ENCODE results near the gene NUCB1. TPM values are rescaled to one million over a fixed set of nuclear protein-coding genes. Genes with fewer than 3 reads are reported as not detected.

NUCB1 gene
- polyA plus RNA-seq, 1 donor (not counting 4 experiments of a cell fraction or from before 2014, with no cell fraction given): 44.3 TPM

DNA sequence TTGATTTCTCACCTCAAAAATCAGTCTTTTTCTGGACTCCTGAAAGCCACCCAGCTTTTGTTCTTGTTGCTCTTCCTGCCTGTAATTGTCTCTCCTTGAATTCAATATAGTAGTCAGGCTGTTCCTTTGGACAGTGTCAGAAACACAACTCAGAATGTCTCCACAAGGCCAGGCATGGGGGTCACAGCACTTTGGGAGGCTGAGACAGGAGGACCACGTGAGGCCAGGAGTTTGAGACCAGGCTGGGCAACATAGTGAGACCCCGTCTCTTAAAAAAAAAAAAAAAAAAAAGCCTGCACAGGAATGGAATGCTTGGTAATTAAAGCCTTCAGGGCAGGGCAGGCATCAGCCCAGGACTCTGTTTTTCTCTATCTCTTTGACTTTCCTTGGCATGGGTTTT, 45.7 kb downstream of the NUCB1 start:
- no peak overlapping the region for H3K4me3 ChIP-seq (ENCODE audit: control insufficient read depth in 2 of 3, extremely low read depth in 1 of 3, insufficient read depth in 2 of 3, low read depth in 1 of 3, low read length in 3 of 3)
- H3K9me1 ChIP-seq (ENCODE audit: control insufficient read depth, extremely low read depth, insufficient read depth, low read length): no peaks in the 10 kb centered on the region
- no peak for TF ChIP-seq EZH2 (IDR thresholded peaks at IDR 0.05; ENCODE audit: low read length)
- TF ChIP-seq, protein P1, sequence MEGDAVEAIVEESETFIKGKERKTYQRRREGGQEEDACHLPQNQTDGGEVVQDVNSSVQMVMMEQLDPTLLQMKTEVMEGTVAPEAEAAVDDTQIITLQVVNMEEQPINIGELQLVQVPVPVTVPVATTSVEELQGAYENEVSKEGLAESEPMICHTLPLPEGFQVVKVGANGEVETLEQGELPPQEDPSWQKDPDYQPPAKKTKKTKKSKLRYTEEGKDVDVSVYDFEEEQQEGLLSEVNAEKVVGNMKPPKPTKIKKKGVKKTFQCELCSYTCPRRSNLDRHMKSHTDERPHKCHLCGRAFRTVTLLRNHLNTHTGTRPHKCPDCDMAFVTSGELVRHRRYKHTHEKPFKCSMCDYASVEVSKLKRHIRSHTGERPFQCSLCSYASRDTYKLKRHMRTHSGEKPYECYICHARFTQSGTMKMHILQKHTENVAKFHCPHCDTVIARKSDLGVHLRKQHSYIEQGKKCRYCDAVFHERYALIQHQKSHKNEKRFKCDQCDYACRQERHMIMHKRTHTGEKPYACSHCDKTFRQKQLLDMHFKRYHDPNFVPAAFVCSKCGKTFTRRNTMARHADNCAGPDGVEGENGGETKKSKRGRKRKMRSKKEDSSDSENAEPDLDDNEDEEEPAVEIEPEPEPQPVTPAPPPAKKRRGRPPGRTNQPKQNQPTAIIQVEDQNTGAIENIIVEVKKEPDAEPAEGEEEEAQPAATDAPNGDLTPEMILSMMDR (optimal IDR thresholded peaks at IDR 0.05 in 1 of 3, IDR thresholded peaks at IDR 0.05 in 1 of 3, conservative IDR thresholded peaks at IDR 0.05 in 1 of 3; ENCODE audit: extremely low read depth in 1 of 3, insufficient read depth in 2 of 3, low read length in 3 of 3): no peak
- no peaks in the 10 kb centered on the region for H3K36me3 ChIP-seq (ENCODE audit: control insufficient read depth in 2 of 2, extremely low read depth in 1 of 2, insufficient read depth in 2 of 2, low read length in 2 of 2)
- H3K4me1 ChIP-seq (ENCODE audit: control insufficient read depth, extremely low read depth, insufficient read depth, low read length): no peaks in the 10 kb centered on the region
- no peak overlapping the region for H3K9ac ChIP-seq (ENCODE audit: control insufficient read depth, extremely low read depth, insufficient read depth, low read length)
- FAIRE-seq: no peak
- H2AFZ ChIP-seq (ENCODE audit: control insufficient read depth, low read length): no peak overlapping the region
- dilution Hi-C loops (cut with MboI; ENCODE audit: extremely low pct_ligation_motif_present, low sequenced_read_pairs): no loop called here
- no peak overlapping the region for H3K4me2 ChIP-seq (ENCODE audit: control insufficient read depth, extremely low read depth, insufficient read depth, low read depth, low read length)
- H3K27ac ChIP-seq (ENCODE audit: control insufficient read depth, insufficient read depth, low read length): no peak overlapping the region
- H3K27me3 ChIP-seq (ENCODE audit: control insufficient read depth, extremely low read depth, insufficient read depth, low read length): no peaks in the 10 kb centered on the region
- DNase-seq (ENCODE audit: low read depth, low spot score): no peak
- H3K79me2 ChIP-seq (ENCODE audit: control insufficient read depth, insufficient read depth, low read length): no peaks in the 10 kb centered on the region
- no peaks in the 10 kb centered on the region for H3K9me3 ChIP-seq (ENCODE audit: control insufficient read depth, low read depth, low read length)
- no peaks in the 10 kb centered on the region for H4K20me1 ChIP-seq (ENCODE audit: control insufficient read depth, extremely low read depth, insufficient read depth, low read length)

DNA sequence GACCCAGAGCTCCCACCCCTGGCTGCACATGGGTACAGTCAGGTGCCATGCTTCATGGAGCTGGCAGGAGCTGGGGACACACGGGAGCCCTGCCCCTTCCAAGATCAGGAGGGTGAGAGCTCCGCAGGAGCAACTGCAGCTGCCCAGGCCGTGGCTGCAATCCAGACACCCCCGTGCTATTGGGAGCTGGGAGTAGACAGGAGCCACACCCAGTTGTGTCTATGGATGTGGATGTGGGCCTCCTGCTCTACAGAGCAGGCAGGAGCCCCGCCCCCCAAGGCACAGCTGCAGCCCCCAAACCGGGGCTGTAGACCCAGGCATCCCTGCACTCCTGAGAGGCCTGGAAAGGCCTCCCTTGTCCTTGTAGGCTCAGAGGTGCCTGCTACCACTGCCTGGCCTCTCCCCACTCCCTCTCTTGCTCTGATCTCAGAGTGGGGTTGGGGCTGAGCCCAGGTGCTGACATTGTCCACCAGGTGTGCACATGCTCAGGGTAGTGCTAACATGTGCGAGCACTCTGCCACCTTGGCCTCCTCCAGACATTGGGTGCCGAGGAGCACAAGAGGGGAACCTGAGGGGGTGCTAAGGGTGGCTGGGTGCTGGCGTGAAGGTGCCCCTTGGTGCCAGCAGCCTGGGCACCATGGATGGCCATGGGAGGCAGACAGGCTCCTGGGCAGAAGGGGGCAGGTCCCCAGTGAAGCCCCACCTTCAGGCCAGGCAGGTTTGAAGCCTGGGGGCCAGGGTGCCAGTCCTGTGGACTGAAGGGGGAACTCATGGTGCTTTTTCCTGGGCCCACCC, 46.5 kb downstream of the NUCB1 start:
- FAIRE-seq: no peak
- no peak overlapping the region for H3K9ac ChIP-seq (ENCODE audit: control insufficient read depth, extremely low read depth, insufficient read depth, low read length)
- H3K4me3 ChIP-seq (ENCODE audit: control insufficient read depth in 2 of 3, extremely low read depth in 1 of 3, insufficient read depth in 2 of 3, low read depth in 1 of 3, low read length in 3 of 3): no peak overlapping the region
- no peaks in the 10 kb centered on the region for H3K9me3 ChIP-seq (ENCODE audit: control insufficient read depth, low read depth, low read length)
- H3K79me2 ChIP-seq (ENCODE audit: control insufficient read depth, insufficient read depth, low read length): no peaks in the 10 kb centered on the region
- no peak overlapping the region for H2AFZ ChIP-seq (ENCODE audit: control insufficient read depth, low read length)
- TF ChIP-seq, protein P1 (optimal IDR thresholded peaks at IDR 0.05 in 1 of 3, IDR thresholded peaks at IDR 0.05 in 1 of 3, conservative IDR thresholded peaks at IDR 0.05 in 1 of 3; ENCODE audit: extremely low read depth in 1 of 3, insufficient read depth in 2 of 3, low read length in 3 of 3): no peak
- no peak for TF ChIP-seq EZH2 (IDR thresholded peaks at IDR 0.05; ENCODE audit: low read length)
- no peak overlapping the region for H3K4me2 ChIP-seq (ENCODE audit: control insufficient read depth, extremely low read depth, insufficient read depth, low read depth, low read length)
- no peaks in the 10 kb centered on the region for H3K4me1 ChIP-seq (ENCODE audit: control insufficient read depth, extremely low read depth, insufficient read depth, low read length)
- no peak for DNase-seq (ENCODE audit: low read depth, low spot score)
- no peak overlapping the region for H3K27ac ChIP-seq (ENCODE audit: control insufficient read depth, insufficient read depth, low read length)
- no peaks in the 10 kb centered on the region for H3K9me1 ChIP-seq (ENCODE audit: control insufficient read depth, extremely low read depth, insufficient read depth, low read length)
- dilution Hi-C loops (cut with MboI; ENCODE audit: extremely low pct_ligation_motif_present, low sequenced_read_pairs): no loop called here
- H4K20me1 ChIP-seq (ENCODE audit: control insufficient read depth, extremely low read depth, insufficient read depth, low read length): no peaks in the 10 kb centered on the region
- H3K36me3 ChIP-seq (ENCODE audit: control insufficient read depth in 2 of 2, extremely low read depth in 1 of 2, insufficient read depth in 2 of 2, low read length in 2 of 2): no peaks in the 10 kb centered on the region
- no peaks in the 10 kb centered on the region for H3K27me3 ChIP-seq (ENCODE audit: control insufficient read depth, extremely low read depth, insufficient read depth, low read length)

All from keratinocyte (primary cell).